Activated naive CD8-positive, alpha-beta T cell treated with anti-CD3 and anti-CD28 coated beads, Interleukin-2, amount 50 U/mL, for 24 hours (primary cell): Measurements from ENCODE around the gene DNAH5.
"Not testable (repeated sequence)": the region's sequence is repeated elsewhere in the genome, so short reads cannot be mapped to it uniquely, and the experiment has no call there.

ENCODE experiments used
- ATAC-seq: fragments of 150-1000 bp; cut with Tn5 transposase; one replicate; pipeline ENCODE4 v1.10.0; 2021
- DNase-seq: peaks from one replicate; pipeline ENCODE4 v3.0.0; 2021
- H3K27ac Mint-ChIP-seq: one replicate; pipeline ENCODE4 v1.8.0; 2021; ENCODE audit warnings: mild to moderate bottlenecking, mixed read lengths
- H3K27me3 Mint-ChIP-seq: one replicate; pipeline ENCODE4 v1.8.0; 2021; ENCODE audit warnings: mixed read lengths
- H3K36me3 Mint-ChIP-seq: one replicate; pipeline ENCODE4 v1.8.0; 2021; ENCODE audit warnings: low read depth, mixed read lengths
- H3K4me1 Mint-ChIP-seq: one replicate; pipeline ENCODE4 v1.8.0; 2021; ENCODE audit warnings: mixed read lengths
- H3K4me3 Mint-ChIP-seq: one replicate; pipeline ENCODE4 v1.8.0; 2021; ENCODE audit warnings: mild to moderate bottlenecking, moderate library complexity, mixed read lengths
- H3K9me3 Mint-ChIP-seq: one replicate; pipeline ENCODE4 v1.8.0; 2021; ENCODE audit warnings: mixed read lengths

DNAH5 gene

GRCh38 chr5:13833440-13833839, 111.0 kb downstream of the DNAH5 start:
- DNase-seq, result no peak
- Mint-ChIP-seq H3K9me3 (peaks cover 6% of the 10 kb centered on the region), H3K4me3 (no peak overlapping the region), H3K27me3 (no peaks in the 10 kb centered on the region), H3K27ac (no peak overlapping the region), H3K4me1 (no peaks in the 10 kb centered on the region), H3K36me3 (no peaks in the 10 kb centered on the region)
- ATAC-seq, result no peak

- Mint-ChIP-seq H3K4me3 (no peak overlapping the region), H3K27me3 (no peaks in the 10 kb centered on the region), H3K36me3 (no peaks in the 10 kb centered on the region), H3K4me1 (no peaks in the 10 kb centered on the region), H3K27ac (no peak overlapping the region), H3K9me3 (peaks cover 11% of the 10 kb centered on the region)
- ATAC-seq, result no peak
- DNase-seq, result no peak
Measured at GRCh38 chr5:13831351-13831750, 113.1 kb downstream of the DNAH5 start.

- H3K4me1 Mint-ChIP-seq, result no peaks in the 10 kb centered on the region
- H3K27ac Mint-ChIP-seq, result no peak overlapping the region
- H3K27me3 Mint-ChIP-seq, result no peaks in the 10 kb centered on the region
Measured at GRCh38 chr5:13830536-13830935, 114.0 kb downstream of the DNAH5 start.

GRCh38 chr5:13821366-13821765, 123.1 kb downstream of the DNAH5 start:
- H3K27ac Mint-ChIP-seq, result no peak overlapping the region
- peaks cover 3% of the 10 kb centered on the region for H3K9me3 Mint-ChIP-seq
- DNase-seq, result no peak
- no peak for ATAC-seq
- H3K36me3 Mint-ChIP-seq, result no peaks in the 10 kb centered on the region
- no peaks in the 10 kb centered on the region for H3K27me3 Mint-ChIP-seq
- no peak overlapping the region for H3K4me3 Mint-ChIP-seq
- no peaks in the 10 kb centered on the region for H3K4me1 Mint-ChIP-seq

More at GRCh38 chr5:13830536-13830935, 114.0 kb downstream of the DNAH5 start:
- no peak for ATAC-seq
- Mint-ChIP-seq H3K4me3 (no peak overlapping the region), H3K36me3 (no peaks in the 10 kb centered on the region), H3K9me3 (peaks cover 11% of the 10 kb centered on the region)
- no peak for DNase-seq

- Mint-ChIP-seq H3K4me3 (no peak overlapping the region), H3K27me3 (no peaks in the 10 kb centered on the region), H3K36me3 (no peaks in the 10 kb centered on the region), H3K27ac (no peak overlapping the region), H3K9me3 (peaks cover 3% of the 10 kb centered on the region), H3K4me1 (no peaks in the 10 kb centered on the region)
- ATAC-seq (no peak), DNase-seq (no peak)
Measured at GRCh38 chr5:13816126-13816525, 128.4 kb downstream of the DNAH5 start.

GRCh38 chr5:13814301-13814700, 130.2 kb downstream of the DNAH5 start:
- no peak for DNase-seq
- Mint-ChIP-seq H3K4me3 (no peak overlapping the region), H3K4me1 (no peaks in the 10 kb centered on the region), H3K27me3 (no peaks in the 10 kb centered on the region), H3K9me3 (peaks cover 4% of the 10 kb centered on the region), H3K27ac (no peak overlapping the region), H3K36me3 (no peaks in the 10 kb centered on the region)
- ATAC-seq, result no peak

- DNase-seq, result no peak
- H3K27ac Mint-ChIP-seq, result no peak overlapping the region
Measured at GRCh38 chr5:13809921-13810320, 134.6 kb downstream of the DNAH5 start.

GRCh38 chr5:13804336-13804735, 140.2 kb downstream of the DNAH5 start:
- Mint-ChIP-seq H3K4me1 (no peaks in the 10 kb centered on the region), H3K9me3 (peaks cover 10% of the 10 kb centered on the region), H3K36me3 (no peaks in the 10 kb centered on the region), H3K4me3 (no peak overlapping the region), H3K27ac (no peak overlapping the region), H3K27me3 (no peaks in the 10 kb centered on the region)
- ATAC-seq (no peak), DNase-seq (no peak)

More at GRCh38 chr5:13809921-13810320, 134.6 kb downstream of the DNAH5 start:
- no peaks in the 10 kb centered on the region for H3K36me3 Mint-ChIP-seq
- no peak overlapping the region for H3K4me3 Mint-ChIP-seq
- no peaks in the 10 kb centered on the region for H3K4me1 Mint-ChIP-seq
- no peaks in the 10 kb centered on the region for H3K27me3 Mint-ChIP-seq
- no peak for ATAC-seq
- peaks cover 4% of the 10 kb centered on the region for H3K9me3 Mint-ChIP-seq

- H3K9me3 Mint-ChIP-seq, result peaks cover 19% of the 10 kb centered on the region
- not testable (repeated sequence) for H3K36me3 Mint-ChIP-seq, H3K4me1 Mint-ChIP-seq, DNase-seq, H3K27ac Mint-ChIP-seq, H3K27me3 Mint-ChIP-seq, H3K4me3 Mint-ChIP-seq, ATAC-seq
Measured at GRCh38 chr5:13798569-13798968, 145.9 kb downstream of the DNAH5 start.

- no peak for ATAC-seq
- peaks cover 11% of the 10 kb centered on the region for H3K9me3 Mint-ChIP-seq
- no peak for DNase-seq
- no peak overlapping the region for H3K27ac Mint-ChIP-seq
- H3K27me3 Mint-ChIP-seq, result no peaks in the 10 kb centered on the region
- H3K36me3 Mint-ChIP-seq, result no peaks in the 10 kb centered on the region
- H3K4me1 Mint-ChIP-seq, result no peaks in the 10 kb centered on the region
- H3K4me3 Mint-ChIP-seq, result no peak overlapping the region
Measured at GRCh38 chr5:13785781-13786415, 158.6 kb downstream of the DNAH5 start.

GRCh38 chr5:13783726-13784125, 160.8 kb downstream of the DNAH5 start:
- Mint-ChIP-seq H3K27ac (no peak overlapping the region), H3K36me3 (no peaks in the 10 kb centered on the region)
- ATAC-seq, result no peak

GRCh38 chr5:13780081-13780480, 164.4 kb downstream of the DNAH5 start:
- Mint-ChIP-seq H3K27me3 (no peaks in the 10 kb centered on the region), H3K4me3 (no peak overlapping the region), H3K27ac (no peak overlapping the region), H3K36me3 (no peaks in the 10 kb centered on the region), H3K4me1 (no peaks in the 10 kb centered on the region), H3K9me3 (peaks cover 6% of the 10 kb centered on the region)
- DNase-seq (no peak), ATAC-seq (no peak)

More at GRCh38 chr5:13783726-13784125, 160.8 kb downstream of the DNAH5 start:
- H3K9me3 Mint-ChIP-seq, result peaks cover 6% of the 10 kb centered on the region
- H3K27me3 Mint-ChIP-seq, result no peaks in the 10 kb centered on the region
- no peak overlapping the region for H3K4me3 Mint-ChIP-seq
- H3K4me1 Mint-ChIP-seq, result no peaks in the 10 kb centered on the region
- DNase-seq, result no peak

- no peaks in the 10 kb centered on the region for H3K4me1 Mint-ChIP-seq
- no peak overlapping the region for H3K27ac Mint-ChIP-seq
- DNase-seq (no peak), ATAC-seq (no peak)
- no peaks in the 10 kb centered on the region for H3K36me3 Mint-ChIP-seq
- H3K9me3 Mint-ChIP-seq, result peaks cover 3% of the 10 kb centered on the region
- no peaks in the 10 kb centered on the region for H3K27me3 Mint-ChIP-seq
- no peak overlapping the region for H3K4me3 Mint-ChIP-seq
Measured at GRCh38 chr5:13773649-13774048, 170.8 kb downstream of the DNAH5 start.

GRCh38 chr5:13771011-13771571, 173.4 kb downstream of the DNAH5 start:
- Mint-ChIP-seq H3K4me3 (no peak overlapping the region), H3K4me1 (no peaks in the 10 kb centered on the region), H3K27ac (no peak overlapping the region), H3K36me3 (no peaks in the 10 kb centered on the region), H3K27me3 (no peaks in the 10 kb centered on the region), H3K9me3 (peaks cover 3% of the 10 kb centered on the region)
- no peak for DNase-seq
- ATAC-seq, result no peak

GRCh38 chr5:13766236-13766635, 178.3 kb downstream of the DNAH5 start:
- peaks cover 3% of the 10 kb centered on the region for H3K9me3 Mint-ChIP-seq
- no peaks in the 10 kb centered on the region for H3K27me3 Mint-ChIP-seq
- no peaks in the 10 kb centered on the region for H3K4me1 Mint-ChIP-seq
- H3K4me3 Mint-ChIP-seq, result no peak overlapping the region
- no peaks in the 10 kb centered on the region for H3K36me3 Mint-ChIP-seq
- ATAC-seq, result no peak
- no peak overlapping the region for H3K27ac Mint-ChIP-seq
- DNase-seq, result no peak
